K562 (cell line): ENCODE measurements around the gene SFMBT2.

Experiments
- ATF1 ChIP-seq, 2 experiments: fragments of 450-650 bp in 1 of 2; IDR thresholded peaks; 2 replicates each; pipeline ENCODE4 v1.6.1; 2016; ENCODE audit warnings: missing compliant biosample characterization in 1 of 2, missing genetic modification characterization in 1 of 2
- MCM7 ChIP-seq, 2 experiments: fragments of 450-650 bp; IDR thresholded peaks; 2 replicates each; pipeline ENCODE4 v1.6.1; 2016 to 2018
- NFYB ChIP-seq: IDR thresholded peaks from 2 replicates; pipeline ENCODE4 v1.6.1; 2011; ENCODE audit warnings: mild to moderate bottlenecking, moderate library complexity; ENCODE audit not compliant: insufficient read length; ENCODE audit errors: extremely low read depth
- RUNX1 ChIP-seq: sonication (generic); IDR thresholded peaks from 2 replicates; pipeline ENCODE4 v1.6.1; 2016; ENCODE audit warnings: antibody characterized with exemption, low read depth
- SAFB2 ChIP-seq: fragments of 200-400 bp; formaldehyde crosslinking; IDR thresholded peaks from 2 replicates; pipeline ENCODE4 v1.6.1; 2018; ENCODE audit warnings: borderline replicate concordance, low read length, low read depth, moderate library complexity; ENCODE audit not compliant: severe bottlenecking

DNA sequence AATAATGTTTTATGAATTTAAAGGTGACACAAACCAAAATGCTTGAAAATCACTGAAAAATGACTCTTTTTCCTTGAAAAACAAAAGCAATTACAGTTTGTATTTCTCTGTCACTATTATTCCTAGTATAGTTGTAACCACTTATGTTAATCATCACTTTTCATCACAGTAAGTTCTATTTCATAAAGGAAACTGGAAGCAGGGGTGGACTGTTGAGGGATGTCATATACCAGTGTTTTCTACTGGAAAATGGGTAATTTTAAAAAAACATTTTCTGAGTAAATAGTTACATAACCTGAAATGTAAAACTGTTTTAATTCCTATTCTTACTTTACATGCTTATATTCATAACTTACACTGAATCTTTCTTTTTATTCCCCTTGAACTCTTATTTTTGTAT lies 32.2 kb upstream of the SFMBT2 start:
- TF ChIP-seq NFYB (no peak), SAFB2 (no peak), MCM7 (IDR thresholded peaks at IDR 0.05) (no peak), RUNX1 (no peak), ATF1 (CRISPR knock-in tag; IDR thresholded peaks at IDR 0.05) (no peak), ATF1 (tag; IDR thresholded peaks at IDR 0.05) (no peak)
